ENCODE data around the gene SREBF1. TPM values are rescaled to one million over a fixed set of nuclear protein-coding genes. Genes with fewer than 3 reads are reported as not detected.

Gene SREBF1
- total and polyA plus RNA-seq, 10 of the 15 experiments (the other 5 are each of a cell fraction or from before 2014, with no cell fraction given), result 1.4 to 84.6 (median 20.4) TPM

DNA sequence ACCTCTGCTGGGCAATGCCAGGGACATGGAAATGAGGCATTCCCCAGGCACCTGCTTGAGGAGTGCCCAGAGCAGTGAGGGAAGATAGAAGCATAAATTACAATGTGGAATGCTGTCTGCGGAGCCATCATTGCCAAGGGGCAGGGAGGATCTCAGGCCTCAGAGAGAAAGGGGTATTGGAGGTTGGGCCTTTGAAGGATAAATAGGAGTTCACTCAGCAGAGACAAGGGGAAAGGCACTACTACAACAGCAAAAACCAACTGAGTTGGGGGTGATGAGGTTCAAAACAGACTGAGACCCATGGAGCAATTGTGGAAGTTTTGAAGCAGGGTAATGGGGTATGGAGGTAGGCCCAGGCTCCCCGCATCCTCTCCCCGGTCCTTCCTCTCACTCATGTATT lies 32.8 kb downstream of the SREBF1 start:
- WGBS (ENCODE audit: insufficient coverage, insufficient replicate concordance, low lambda C conversion rate, missing lambda C conversion rate), result 100% methylated on average over 3 of the region's 3 CpGs
- peaks cover 7 to 8% of the 10 kb centered on the region in 2 experiments; a peak in 3 of 4 replicates for H3K36me3 ChIP-seq (ENCODE audit: control insufficient read depth in 2 of 2, insufficient read depth in 2 of 2, low read length in 1 of 2)
- ChIA-PET SMC1A (ENCODE audit: uncharacterized antibody, unreplicated experiment) (no interaction called here), POLR2A (no interaction called here), CTCF (no interaction called here), RAD21 (ENCODE audit: unreplicated experiment) (no interaction called here)
- intact Hi-C loops (cut with micrococcal nuclease; ENCODE audit: unreplicated experiment) (no loop called here), in situ Hi-C loops (cut with MboI) (no loop called here)
- ATAC-seq, result no peak
- no peaks in the 10 kb centered on the region for H3K79me2 ChIP-seq (ENCODE audit: control insufficient read depth, insufficient read depth, low read length)
- no peak for DNase-seq (ENCODE audit: low read depth, low spot score)
- H3K9me3 ChIP-seq (replicated peaks; ENCODE audit: control insufficient read depth, insufficient read depth, low read length), result no peaks in the 10 kb centered on the region
- no peaks in the 10 kb centered on the region for H3K27me3 ChIP-seq (replicated peaks in 1 of 2; ENCODE audit: control insufficient read depth in 2 of 2, insufficient read depth in 2 of 2, low read length in 1 of 2)
- peaks cover 6% of the 10 kb centered on the region for H3K4me1 ChIP-seq (ENCODE audit: control insufficient read depth, insufficient read depth, low read length)
- no peak for FAIRE-seq
- H3K4me2 ChIP-seq (ENCODE audit: control insufficient read depth, insufficient read depth), result no peak overlapping the region
- no peak overlapping the region for H3K9ac ChIP-seq (ENCODE audit: control insufficient read depth, insufficient read depth, low read length)
- H3K27ac ChIP-seq (ENCODE audit: control insufficient read depth, insufficient read depth), result no peak overlapping the region
- no TSS peak for BruUV-seq (replicated peaks)
- peaks cover 5% of the 10 kb centered on the region; the same call in 1 of the 2 replicates for H4K20me1 ChIP-seq (ENCODE audit: control insufficient read depth, insufficient read depth)
- no peak overlapping the region for H3K4me3 ChIP-seq
- no peak overlapping the region for H2AFZ ChIP-seq (ENCODE audit: control insufficient read depth, low read depth, low read length)
- TF ChIP-seq, protein P1, sequence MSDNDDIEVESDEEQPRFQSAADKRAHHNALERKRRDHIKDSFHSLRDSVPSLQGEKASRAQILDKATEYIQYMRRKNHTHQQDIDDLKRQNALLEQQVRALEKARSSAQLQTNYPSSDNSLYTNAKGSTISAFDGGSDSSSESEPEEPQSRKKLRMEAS (IDR thresholded peaks at IDR 0.05; ENCODE audit: low read depth, low read length), result no peak
- TF ChIP-seq LARP7 (IDR thresholded peaks at IDR 0.05) (no peak), NR2F1 (conservative IDR thresholded peaks at IDR 0.05) (no peak), KDM1A (IDR thresholded peaks at IDR 0.05; ENCODE audit: borderline replicate concordance) (no peak), JUNB (IDR thresholded peaks at IDR 0.05) (no peak), IKZF2 (IDR thresholded peaks at IDR 0.05) (no peak), SREBF2 (IDR thresholded peaks at IDR 0.05; ENCODE audit: low read length) (no peak), ESRRA (IDR thresholded peaks at IDR 0.05; ENCODE audit: low read length) (no peak), CHD1 (IDR thresholded peaks at IDR 0.05; ENCODE audit: low read depth, low read length) (no peak), SPI1 (IDR thresholded peaks at IDR 0.05; ENCODE audit: borderline replicate concordance, insufficient read depth, low read depth, low read length) (no peak), POLR2AphosphoS2 (IDR thresholded peaks at IDR 0.05; ENCODE audit: low read depth, low read length) (no peak)
- TF ChIP-seq, protein P2, sequence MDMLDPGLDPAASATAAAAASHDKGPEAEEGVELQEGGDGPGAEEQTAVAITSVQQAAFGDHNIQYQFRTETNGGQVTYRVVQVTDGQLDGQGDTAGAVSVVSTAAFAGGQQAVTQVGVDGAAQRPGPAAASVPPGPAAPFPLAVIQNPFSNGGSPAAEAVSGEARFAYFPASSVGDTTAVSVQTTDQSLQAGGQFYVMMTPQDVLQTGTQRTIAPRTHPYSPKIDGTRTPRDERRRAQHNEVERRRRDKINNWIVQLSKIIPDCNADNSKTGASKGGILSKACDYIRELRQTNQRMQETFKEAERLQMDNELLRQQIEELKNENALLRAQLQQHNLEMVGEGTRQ (IDR thresholded peaks at IDR 0.05; ENCODE audit: borderline replicate concordance, low read depth, low read length), result no peak
- TF ChIP-seq, protein P3, sequence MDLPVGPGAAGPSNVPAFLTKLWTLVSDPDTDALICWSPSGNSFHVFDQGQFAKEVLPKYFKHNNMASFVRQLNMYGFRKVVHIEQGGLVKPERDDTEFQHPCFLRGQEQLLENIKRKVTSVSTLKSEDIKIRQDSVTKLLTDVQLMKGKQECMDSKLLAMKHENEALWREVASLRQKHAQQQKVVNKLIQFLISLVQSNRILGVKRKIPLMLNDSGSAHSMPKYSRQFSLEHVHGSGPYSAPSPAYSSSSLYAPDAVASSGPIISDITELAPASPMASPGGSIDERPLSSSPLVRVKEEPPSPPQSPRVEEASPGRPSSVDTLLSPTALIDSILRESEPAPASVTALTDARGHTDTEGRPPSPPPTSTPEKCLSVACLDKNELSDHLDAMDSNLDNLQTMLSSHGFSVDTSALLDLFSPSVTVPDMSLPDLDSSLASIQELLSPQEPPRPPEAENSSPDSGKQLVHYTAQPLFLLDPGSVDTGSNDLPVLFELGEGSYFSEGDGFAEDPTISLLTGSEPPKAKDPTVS (IDR thresholded peaks at IDR 0.05; ENCODE audit: low read depth, low read length), result no peak
- TF ChIP-seq, protein P4, sequence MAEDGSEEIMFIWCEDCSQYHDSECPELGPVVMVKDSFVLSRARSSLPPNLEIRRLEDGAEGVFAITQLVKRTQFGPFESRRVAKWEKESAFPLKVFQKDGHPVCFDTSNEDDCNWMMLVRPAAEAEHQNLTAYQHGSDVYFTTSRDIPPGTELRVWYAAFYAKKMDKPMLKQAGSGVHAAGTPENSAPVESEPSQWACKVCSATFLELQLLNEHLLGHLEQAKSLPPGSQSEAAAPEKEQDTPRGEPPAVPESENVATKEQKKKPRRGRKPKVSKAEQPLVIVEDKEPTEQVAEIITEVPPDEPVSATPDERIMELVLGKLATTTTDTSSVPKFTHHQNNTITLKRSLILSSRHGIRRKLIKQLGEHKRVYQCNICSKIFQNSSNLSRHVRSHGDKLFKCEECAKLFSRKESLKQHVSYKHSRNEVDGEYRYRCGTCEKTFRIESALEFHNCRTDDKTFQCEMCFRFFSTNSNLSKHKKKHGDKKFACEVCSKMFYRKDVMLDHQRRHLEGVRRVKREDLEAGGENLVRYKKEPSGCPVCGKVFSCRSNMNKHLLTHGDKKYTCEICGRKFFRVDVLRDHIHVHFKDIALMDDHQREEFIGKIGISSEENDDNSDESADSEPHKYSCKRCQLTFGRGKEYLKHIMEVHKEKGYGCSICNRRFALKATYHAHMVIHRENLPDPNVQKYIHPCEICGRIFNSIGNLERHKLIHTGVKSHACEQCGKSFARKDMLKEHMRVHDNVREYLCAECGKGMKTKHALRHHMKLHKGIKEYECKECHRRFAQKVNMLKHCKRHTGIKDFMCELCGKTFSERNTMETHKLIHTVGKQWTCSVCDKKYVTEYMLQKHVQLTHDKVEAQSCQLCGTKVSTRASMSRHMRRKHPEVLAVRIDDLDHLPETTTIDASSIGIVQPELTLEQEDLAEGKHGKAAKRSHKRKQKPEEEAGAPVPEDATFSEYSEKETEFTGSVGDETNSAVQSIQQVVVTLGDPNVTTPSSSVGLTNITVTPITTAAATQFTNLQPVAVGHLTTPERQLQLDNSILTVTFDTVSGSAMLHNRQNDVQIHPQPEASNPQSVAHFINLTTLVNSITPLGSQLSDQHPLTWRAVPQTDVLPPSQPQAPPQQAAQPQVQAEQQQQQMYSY (CRISPR knock-in tag; IDR thresholded peaks at IDR 0.05), result no peak
- TF ChIP-seq, protein P5, sequence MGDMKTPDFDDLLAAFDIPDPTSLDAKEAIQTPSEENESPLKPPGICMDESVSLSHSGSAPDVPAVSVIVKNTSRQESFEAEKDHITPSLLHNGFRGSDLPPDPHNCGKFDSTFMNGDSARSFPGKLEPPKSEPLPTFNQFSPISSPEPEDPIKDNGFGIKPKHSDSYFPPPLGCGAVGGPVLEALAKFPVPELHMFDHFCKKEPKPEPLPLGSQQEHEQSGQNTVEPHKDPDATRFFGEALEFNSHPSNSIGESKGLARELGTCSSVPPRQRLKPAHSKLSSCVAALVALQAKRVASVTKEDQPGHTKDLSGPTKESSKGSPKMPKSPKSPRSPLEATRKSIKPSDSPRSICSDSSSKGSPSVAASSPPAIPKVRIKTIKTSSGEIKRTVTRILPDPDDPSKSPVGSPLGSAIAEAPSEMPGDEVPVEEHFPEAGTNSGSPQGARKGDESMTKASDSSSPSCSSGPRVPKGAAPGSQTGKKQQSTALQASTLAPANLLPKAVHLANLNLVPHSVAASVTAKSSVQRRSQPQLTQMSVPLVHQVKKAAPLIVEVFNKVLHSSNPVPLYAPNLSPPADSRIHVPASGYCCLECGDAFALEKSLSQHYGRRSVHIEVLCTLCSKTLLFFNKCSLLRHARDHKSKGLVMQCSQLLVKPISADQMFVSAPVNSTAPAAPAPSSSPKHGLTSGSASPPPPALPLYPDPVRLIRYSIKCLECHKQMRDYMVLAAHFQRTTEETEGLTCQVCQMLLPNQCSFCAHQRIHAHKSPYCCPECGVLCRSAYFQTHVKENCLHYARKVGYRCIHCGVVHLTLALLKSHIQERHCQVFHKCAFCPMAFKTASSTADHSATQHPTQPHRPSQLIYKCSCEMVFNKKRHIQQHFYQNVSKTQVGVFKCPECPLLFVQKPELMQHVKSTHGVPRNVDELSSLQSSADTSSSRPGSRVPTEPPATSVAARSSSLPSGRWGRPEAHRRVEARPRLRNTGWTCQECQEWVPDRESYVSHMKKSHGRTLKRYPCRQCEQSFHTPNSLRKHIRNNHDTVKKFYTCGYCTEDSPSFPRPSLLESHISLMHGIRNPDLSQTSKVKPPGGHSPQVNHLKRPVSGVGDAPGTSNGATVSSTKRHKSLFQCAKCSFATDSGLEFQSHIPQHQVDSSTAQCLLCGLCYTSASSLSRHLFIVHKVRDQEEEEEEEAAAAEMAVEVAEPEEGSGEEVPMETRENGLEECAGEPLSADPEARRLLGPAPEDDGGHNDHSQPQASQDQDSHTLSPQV (IDR thresholded peaks at IDR 0.05), result no peak

All from GM12878 (cell line).